ENCODE results near the gene BARX2.

- TF ChIP-seq, protein P1, sequence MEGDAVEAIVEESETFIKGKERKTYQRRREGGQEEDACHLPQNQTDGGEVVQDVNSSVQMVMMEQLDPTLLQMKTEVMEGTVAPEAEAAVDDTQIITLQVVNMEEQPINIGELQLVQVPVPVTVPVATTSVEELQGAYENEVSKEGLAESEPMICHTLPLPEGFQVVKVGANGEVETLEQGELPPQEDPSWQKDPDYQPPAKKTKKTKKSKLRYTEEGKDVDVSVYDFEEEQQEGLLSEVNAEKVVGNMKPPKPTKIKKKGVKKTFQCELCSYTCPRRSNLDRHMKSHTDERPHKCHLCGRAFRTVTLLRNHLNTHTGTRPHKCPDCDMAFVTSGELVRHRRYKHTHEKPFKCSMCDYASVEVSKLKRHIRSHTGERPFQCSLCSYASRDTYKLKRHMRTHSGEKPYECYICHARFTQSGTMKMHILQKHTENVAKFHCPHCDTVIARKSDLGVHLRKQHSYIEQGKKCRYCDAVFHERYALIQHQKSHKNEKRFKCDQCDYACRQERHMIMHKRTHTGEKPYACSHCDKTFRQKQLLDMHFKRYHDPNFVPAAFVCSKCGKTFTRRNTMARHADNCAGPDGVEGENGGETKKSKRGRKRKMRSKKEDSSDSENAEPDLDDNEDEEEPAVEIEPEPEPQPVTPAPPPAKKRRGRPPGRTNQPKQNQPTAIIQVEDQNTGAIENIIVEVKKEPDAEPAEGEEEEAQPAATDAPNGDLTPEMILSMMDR (IDR thresholded peaks at IDR 0.05): no peak
- TF ChIP-seq POLR2AphosphoS5 (IDR thresholded peaks at IDR 0.05) (no peak), POLR2A (IDR thresholded peaks at IDR 0.05) (no peak)
These were observed 14.7 kb downstream of the BARX2 start for GRCh38 chr11:129390303-129390821.
